Uterus (tissue), 2 donors: ENCODE measurements around the gene VAV3.

Experiments
- CTCF ChIP-seq, 4 experiments: fragments of 200-600 bp in 2 of 4; fragments of 450-650 bp in 2 of 4; sonication (generic) in 2 of 4; IDR thresholded peaks; one replicate each; pipeline ENCODE4 v1.5.1; 2016 to 2019; ENCODE audit warnings: antibody characterized with exemption in 4 of 4, mild to moderate bottlenecking in 2 of 4, moderate library complexity in 1 of 4
- POLR2A ChIP-seq, 2 donors: fragments of 450-650 bp; IDR thresholded peaks; one replicate each; pipeline ENCODE4 v1.6.1; 2016; ENCODE audit warnings: antibody characterized with exemption in 2 of 2, mild to moderate bottlenecking in 1 of 2, moderate library complexity in 1 of 2

DNA sequence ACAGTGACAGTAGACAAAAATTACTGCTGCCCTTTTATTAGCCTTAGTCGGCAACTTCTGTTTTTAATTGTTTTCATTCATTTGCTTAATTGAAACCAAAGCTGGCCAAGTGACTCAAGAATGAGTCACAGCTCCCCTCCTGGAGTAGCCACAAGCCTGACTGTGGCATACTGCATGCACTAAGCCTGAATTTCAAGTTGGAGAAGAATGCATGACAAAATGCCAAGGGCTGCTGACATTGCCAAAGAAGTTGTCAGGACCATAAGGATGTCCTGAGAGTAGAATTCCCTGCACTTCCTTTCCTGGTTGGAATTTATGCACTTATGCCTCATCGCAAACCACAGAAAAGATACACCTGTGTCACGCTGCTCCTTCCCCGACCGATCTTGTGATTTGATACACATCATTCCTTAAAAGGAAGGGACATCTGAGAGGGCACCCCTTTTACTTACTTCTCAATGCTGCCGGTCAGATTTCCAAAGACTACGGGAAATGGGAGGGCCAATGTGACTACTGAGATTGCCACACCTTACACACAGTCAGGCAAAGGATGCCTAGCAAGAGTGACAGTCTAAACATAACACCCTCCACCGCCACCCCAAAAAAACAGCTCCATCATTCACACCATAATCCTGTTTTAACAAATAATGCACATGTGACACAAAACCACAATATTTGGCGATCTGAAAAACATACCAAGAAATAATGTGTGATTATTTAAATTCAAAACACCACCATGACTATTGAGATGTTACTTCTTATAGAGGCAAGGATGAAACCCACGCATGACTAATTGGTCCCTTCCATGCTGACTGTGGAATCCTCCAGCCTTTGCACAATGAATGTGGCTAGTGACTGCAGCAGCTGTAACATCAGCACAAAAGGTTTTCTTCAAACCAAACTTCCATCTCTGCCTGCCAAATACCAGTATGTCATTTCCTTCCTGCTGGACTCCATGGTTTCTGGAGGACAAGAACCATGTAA, 28.2 kb downstream of the VAV3 start:
- TF ChIP-seq CTCF (IDR thresholded peaks at IDR 0.05) (no peak), POLR2A (IDR thresholded peaks at IDR 0.05) (no peak)
